GM18861 (cell line): ENCODE measurements around the gene LCNL1.

Source experiments
- ATAC-seq: cut with Tn5 transposase; IDR thresholded peaks from one replicate; pipeline ENCODE4 v1.9.1; 2021; ENCODE audit not compliant: unreplicated experiment

Gene LCNL1

GRCh38 chr9:137008312-137008711 is 25.5 kb downstream of the LCNL1 start:
- no peak for ATAC-seq

DNA sequence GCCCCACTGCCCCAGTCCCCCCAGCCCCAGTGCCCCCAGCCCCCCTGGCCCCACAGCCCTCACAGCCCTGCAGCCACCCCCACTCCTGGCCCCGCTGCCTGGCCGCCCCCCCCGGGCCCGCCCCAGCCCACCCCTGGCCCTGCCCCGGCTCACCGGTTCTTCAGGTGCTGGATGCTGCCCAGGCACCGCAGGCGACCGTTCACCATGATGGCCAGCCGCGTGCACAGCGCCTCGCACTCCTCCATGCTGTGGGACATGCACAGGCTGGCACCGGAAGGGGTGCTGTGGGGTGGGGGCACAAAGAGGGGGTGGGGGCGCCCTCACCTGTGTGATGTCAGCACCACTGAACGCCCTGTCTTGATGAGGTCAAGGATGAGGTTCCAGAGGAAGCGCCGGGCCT is 26.4 kb downstream of the LCNL1 start:
- no peak for ATAC-seq

DNA sequence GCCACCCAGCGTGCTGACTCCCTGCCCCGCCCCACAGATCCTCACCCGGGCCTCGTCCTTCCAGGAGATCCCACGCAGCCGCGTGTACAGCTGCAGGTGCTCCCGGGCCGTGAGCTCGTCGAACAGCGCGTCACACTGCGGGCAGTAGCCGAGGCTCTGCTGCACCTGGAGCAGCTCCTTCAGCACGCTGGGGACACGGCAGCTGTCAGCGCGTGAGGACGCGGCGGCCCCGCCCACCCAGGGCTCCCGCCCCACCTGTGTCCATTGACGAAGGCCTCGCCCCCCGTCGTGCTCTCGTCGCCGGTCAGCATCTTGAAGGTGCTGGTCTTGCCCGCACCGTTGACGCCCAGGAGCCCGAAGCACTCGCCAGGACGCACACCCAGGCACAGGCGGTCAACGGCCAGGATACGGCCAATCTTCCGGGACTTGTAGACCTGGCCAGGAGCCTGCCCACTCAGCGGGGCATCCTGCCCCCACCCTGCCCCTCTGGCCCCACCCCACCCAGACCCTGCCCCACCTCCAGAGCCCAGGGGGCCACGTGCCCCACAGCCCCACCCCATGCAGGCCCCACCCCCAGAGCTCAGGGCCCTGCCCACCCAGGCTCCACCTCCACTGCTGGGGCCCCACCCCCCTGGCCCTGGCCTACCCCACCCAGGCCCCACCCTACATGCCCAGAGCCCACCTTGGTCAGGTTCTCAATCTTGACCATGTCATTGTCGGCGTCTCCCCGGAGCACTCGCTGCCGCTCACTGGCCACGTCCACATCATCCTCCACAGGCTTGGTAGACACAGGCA is 27.3 kb downstream of the LCNL1 start:
- no peak for ATAC-seq

DNA sequence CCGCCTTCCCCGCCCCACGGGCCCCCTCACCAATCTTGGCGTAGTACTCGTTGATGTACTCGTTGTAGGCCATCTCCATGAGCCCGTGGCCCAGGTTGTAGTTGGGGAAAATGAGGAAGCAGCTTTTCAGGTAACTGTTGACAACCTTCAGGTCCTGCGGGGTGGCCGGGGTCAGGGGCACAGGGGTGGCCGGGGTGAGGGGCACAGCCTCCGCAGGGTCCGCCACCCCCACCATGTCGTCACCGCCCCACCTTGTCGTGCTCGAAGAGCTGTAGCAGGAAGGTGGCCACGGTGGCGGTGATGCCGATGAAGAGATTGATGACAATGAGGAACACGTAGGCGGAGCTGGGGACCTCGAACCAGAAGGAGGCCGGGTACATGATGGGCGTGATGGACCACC is 28.4 kb downstream of the LCNL1 start:
- no peak for ATAC-seq

DNA sequence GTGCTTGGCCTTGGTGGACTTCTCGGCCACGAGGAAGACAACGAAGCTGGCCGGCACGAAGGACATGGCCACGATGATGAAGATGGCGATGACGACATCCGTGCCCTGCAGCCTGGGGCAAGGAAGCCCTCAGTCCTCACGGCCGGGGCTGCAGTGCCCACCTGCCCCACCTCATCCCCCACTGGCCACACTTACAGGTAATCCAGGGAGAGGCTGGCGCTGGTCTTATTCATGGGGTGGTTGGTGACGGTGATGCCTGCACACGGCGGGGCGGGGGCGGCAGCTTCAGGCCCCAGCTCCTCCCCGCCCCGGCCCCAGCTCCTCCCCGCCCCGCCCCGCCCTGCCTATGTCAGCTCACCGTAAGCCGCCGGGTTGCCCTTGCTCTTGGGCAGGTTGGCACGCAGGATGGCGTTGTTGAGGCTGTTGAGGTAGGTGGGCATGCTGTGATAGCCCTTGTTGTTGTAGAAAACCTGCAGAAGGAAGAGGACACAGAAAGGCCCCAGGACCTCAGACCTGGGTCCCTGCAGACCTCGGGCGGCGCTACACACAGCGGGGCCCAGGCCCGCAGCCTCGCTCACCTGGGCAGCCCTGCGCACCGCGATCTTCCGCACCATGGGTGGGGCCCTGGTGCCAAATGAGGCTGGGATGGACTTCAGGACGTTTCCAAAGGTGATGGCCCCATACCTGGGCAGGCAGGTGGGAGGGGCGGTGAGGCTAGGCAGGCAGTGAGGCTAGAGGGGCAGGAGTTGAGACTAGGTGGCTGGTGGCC is 29.3 kb downstream of the LCNL1 start:
- ATAC-seq = no peak

DNA sequence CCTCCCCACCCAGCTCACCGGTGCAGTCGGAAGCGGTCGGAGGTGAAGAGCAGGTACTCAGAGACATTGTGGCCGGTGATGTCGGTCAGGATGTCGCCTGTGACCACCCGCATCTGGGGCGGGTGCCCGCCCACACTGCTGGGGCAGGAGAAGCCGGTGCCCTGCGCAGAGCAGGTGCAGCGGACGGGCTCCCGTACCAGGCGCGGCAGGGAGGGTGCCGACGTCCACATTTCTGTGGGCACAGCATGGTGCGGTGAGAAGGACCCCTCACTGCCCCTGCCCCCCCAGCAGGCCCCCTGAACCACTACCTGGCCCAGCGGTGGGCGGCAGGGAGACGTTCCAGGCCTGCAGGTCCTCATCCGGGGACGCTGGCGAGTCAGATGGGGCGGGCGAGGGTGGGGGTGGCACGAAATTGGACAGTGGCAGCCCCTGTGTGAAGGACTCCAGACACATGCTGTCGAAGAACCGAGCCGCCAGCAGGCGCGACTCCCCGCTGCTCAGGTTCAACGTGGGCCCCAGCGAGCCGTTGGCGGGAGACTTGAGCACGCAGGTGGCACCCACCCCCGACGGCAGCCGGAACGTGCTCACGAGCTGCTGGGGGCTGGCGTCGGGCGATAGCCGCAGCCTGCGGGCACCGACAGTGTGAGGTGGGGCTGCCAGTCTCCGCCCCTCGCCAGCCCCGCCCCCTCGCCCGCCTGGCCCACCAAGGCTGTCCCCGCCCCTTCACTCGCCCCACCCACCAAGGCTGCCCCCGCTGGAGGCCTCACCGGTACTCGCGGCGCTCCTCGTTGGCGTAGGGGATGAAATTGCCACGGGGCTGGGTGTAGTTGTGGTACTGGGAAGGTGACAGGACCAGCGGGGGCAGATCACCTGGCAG is 30.1 kb downstream of the LCNL1 start:
- no peak for ATAC-seq

DNA sequence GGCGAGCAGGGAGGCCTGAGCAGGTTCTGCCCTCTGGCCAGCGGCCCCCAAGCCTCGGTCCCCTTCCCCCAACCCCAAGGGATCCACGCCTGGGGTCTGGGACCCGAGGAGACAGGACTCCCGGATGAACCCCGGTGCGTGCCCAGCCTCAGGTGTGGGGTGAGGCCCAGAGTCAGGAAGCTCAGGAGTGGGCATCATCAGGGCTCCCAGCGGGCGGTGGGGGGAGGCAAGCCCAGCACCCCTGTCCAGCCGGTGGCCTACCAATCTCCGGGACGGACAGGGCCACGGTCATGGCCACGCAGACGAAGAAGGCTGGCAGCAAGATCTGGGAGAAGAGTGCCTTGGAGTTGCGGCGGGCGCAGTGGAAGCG is 30.8 kb downstream of the LCNL1 start:
- no peak for ATAC-seq

GRCh38 chr9:137014166-137014565 is 31.4 kb downstream of the LCNL1 start:
- no peak for ATAC-seq

GRCh38 chr9:137014776-137015539 is 32.2 kb downstream of the LCNL1 start:
- ATAC-seq = no peak

DNA sequence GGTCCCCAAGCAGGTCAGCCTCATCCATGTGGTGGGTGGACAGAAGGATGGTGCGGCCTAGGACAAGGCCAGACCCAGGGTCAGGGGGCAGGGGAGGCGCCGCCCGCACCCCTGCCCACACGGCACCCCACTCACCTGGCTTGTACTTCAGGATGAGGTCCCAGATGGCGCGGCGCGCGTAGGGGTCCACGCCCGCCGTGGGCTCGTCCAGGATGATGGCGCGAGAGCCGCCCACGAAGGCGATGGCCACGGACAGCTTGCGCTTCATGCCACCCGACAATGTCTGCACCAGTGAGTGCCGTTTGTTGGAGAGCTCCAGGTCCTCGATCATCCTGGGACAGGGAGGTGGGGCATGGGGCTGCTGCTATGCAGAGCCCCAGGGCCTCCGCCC is 32.7 kb downstream of the LCNL1 start:
- ATAC-seq = no peak

DNA sequence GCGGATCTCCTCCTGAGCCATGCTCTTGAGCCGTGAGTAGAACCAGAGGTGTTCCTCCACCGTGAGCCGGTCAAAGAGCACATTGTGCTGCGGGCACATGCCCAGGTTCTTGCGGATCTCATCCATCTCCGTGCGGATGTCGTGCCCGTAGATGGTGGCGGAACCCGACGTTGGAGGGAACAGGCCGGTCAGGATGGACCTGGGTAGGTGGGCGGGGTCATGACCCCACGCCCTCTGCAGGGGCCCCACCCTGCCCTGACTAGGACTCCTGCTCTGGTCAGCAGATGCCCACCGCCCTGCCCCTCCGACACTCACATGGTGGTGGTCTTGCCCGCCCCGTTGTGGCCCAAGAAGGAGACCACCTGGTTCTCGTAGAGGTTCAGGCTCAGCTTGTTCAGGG is 33.2 kb downstream of the LCNL1 start:
- ATAC-seq = no peak

DNA sequence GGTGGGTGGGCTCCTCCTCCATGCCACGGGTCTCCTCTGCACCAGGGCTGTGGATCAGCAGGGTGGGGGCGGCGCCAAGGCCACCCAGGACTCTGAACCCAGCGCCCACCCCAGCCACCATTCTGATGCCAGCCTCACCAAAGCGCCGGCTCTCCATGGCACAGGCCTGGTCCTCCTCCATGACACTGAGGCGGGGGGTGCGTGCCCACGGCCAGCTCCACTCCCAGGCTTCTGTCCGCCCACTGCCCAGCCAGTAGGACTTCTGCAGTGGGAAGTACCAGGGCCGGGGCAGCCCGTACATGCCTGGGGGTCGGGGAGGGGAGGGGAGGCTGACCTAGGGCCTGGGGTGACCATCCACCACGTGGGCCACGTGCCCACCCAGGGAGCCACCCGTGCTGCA is 33.6 kb downstream of the LCNL1 start:
- no peak for ATAC-seq

- ATAC-seq = no peak
Measured at GRCh38 chr9:137017071-137017470, 34.3 kb downstream of the LCNL1 start.

DNA sequence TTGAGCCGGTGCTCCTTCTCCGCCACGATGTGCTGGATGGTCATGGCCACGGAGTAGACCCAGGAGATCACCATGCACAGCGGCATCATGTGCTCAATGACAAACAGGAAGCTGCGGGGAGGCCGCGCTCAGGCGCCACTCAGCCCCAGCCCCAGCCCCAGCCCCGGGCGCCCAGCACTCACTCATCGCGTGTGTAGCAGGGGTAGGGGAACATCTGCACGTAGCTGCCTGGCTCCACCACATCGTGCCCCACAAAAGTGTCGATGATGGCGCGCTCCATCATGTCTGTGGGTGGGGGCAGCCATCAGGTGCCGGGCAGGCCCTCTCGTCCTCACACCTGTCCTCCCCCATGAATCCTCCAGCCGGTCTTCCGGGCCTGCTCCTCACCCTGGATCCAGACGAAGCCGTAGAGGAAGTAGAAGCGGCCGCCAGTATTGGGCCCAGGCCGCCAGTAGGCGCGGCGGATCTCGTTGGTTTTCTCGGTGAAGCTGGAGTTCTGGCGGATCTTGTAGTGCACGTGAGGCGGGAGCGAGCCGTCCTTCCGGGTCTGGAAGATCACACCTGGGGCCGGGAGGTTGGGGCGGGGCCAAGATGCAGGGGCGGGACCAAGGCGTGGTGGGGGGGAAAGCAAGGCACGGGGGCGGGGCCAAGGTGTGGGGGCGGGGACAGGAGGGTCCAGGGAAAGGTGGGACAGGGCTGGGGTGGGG is 35.2 kb downstream of the LCNL1 start:
- no peak for ATAC-seq

GRCh38 chr9:137018761-137019559 is 36.2 kb downstream of the LCNL1 start:
- no peak for ATAC-seq

GRCh38 chr9:137019891-137020683 is 37.3 kb downstream of the LCNL1 start:
- ATAC-seq = no peak

DNA sequence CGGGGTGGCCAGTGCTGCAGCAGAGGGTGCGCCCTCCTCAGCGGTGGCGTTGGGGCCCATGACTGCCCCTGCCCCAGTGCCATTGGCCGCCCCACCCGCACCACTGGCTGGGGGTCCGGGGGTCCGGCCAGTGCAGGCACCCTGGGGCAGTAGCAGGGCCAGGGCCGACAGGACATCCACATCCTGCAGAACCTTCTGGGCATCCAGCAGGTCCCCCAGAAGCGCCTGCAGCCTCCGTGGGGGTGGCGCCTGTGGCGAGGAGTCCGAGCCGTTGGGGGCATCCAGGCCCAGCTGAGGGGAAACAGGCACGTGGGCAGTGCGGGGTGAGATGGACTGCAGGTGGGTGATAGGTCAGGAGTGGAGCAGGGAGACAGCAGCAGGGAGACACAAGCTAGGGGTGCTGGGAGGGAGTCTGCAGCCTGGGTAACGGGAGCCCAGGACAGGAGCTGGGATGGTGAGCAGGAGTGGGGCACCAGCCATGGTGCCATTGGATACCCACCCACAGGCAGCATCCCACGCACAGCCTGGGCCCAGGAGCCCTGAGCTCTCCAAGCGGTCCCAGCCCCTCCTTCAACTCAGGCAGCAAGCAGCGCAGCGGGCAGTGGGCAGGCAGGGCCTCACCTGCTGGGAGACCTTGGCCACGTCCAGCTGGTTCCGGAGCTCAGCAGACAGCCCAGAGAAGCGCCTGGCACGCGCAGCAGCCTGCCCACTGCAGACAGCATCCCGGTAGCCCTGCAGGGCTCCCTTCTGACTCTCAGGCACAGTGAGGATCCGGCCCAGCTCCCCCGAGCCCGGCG is 38.2 kb downstream of the LCNL1 start:
- no peak for ATAC-seq

- no peak for ATAC-seq
Measured at GRCh38 chr9:137021568-137021978, 38.8 kb downstream of the LCNL1 start.
